Measurements from ENCODE around the gene GGA3.
"Not testable (repeated sequence)": the region's sequence is repeated elsewhere in the genome, so short reads cannot be mapped to it uniquely, and the experiment has no call there.

Gene GGA3, protein sequence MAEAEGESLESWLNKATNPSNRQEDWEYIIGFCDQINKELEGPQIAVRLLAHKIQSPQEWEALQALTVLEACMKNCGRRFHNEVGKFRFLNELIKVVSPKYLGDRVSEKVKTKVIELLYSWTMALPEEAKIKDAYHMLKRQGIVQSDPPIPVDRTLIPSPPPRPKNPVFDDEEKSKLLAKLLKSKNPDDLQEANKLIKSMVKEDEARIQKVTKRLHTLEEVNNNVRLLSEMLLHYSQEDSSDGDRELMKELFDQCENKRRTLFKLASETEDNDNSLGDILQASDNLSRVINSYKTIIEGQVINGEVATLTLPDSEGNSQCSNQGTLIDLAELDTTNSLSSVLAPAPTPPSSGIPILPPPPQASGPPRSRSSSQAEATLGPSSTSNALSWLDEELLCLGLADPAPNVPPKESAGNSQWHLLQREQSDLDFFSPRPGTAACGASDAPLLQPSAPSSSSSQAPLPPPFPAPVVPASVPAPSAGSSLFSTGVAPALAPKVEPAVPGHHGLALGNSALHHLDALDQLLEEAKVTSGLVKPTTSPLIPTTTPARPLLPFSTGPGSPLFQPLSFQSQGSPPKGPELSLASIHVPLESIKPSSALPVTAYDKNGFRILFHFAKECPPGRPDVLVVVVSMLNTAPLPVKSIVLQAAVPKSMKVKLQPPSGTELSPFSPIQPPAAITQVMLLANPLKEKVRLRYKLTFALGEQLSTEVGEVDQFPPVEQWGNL

DNA sequence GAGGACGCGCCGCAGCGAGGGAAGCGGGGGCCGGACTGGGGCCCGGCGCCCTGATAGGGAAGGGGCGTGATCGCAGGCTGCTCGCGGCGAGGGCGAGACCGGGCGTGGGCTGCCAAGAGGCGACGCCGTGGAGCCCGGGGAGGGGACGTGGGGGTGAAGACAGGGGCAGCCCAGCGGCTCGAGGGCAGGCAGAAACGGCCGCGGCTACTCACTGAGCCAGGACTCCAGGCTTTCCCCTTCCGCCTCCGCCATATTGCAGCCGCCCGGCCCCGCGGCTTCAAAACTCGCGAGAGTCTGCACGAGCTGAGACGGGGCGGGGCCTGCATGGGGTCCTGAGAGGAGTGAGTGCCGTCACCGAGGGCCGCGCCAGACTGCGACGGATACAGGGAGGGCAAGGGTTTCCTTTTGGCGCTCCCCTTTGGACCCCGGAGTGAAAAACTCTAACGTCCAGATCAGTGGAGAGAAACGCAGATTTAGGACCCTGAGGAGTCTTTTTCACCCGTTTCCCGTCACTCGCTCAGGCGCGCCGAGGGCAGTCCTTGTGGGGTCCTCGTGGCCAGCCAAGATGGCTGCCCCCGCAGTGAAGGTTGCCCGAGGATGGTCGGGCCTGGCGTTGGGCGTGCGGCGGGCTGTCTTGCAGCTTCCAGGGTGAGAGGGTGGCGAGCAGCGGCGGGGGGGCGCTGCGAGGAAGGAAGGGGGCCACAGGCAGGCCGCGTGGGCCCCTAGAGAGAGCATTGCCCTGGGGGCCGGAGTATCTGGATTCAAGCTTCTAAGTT is at the start of gene GGA3, which contains the start of gene MRPS7:
Gene GGA3, minus strand, starts transcription at position 271 of the 776 bp plus-strand sequence. Its CDS starts 19 bp downstream, at position 252.
Gene MRPS7, plus strand, starts transcription at position 544 of the 776 bp plus-strand sequence. Its CDS starts 22 bp downstream, at position 566.
- DNase-seq, result peak; percentile 92

DNA sequence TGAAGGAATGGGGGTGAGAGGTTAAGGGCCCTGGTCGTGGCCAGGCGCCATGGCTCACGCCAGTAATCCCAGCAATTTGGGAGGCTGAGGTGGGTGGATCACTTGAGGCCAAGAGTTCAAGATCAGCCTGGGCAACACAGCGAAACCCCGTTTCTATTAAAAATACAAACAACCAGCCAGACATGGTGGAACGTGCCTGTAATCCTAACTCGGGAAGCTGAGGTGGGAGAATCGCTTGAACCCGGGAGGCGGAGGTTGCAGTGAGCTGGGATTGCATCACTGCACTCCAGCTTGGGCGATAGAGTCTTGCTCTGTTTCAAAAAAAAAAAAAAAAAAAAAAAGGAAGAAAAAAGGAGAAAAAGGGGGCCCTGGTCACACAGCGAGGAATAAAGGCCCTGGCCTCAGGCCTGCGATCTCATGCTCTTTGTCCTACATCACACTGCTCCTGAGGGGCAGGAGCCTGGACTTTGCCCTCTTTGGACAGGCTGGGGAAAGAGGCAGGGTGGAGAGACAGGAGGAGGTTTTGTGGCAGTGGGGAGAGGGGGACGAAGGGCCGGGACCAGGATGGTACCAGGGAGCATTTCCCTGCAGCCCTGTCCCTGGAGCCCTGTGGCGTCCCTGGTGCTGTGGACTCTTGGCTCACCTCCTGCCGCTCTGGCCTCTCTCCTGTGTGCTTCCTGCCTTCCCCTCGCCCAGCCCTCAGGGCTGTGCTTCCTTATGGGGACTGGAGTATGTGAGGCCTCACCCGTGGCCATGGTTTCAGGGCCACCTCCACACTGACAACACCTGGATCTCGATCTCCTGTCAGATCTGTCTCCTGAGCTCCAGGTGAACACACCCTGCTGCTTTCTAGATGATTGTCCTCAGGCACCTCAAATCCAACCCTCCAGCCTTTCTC is 47.6 kb upstream of the GGA3 start:
- no peak for DNase-seq

DNA sequence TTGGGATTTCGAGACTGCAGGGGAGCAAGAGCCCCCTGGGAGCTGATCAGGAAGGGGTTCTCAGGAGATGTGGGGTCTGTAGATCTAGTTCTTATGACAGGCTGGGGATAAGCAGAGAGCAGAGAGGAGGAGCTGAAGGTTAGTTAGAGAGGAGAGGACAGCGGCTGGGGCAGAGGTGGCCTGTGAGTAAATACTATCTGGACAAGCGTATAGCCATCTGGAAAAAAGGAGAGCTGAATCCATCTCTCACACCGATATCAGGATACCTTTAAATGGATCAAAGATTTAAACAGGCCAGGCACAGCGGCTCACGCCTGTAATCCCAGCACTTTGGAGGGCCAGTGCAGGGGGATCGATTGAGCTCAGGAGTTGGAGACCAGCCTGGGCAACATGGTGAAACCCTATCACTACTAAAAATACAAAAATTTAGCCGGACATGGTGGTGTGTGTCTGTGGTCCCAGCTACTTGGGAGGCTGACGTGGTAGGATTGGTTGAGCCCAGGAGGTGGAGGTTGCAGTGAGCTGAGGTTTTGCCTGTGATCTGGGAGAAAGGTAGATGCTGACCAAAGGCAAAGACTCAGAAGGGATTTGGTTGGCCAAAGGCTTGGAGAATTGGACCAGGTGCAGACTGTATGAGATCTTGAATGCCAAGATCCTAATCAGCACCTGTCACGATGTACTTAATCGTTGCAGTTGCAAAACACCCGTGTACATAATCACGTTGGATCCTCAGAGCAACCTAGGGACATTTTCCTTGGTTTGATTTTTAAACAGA is 46.7 kb upstream of the GGA3 start:
- DNase-seq, result no peak

DNA sequence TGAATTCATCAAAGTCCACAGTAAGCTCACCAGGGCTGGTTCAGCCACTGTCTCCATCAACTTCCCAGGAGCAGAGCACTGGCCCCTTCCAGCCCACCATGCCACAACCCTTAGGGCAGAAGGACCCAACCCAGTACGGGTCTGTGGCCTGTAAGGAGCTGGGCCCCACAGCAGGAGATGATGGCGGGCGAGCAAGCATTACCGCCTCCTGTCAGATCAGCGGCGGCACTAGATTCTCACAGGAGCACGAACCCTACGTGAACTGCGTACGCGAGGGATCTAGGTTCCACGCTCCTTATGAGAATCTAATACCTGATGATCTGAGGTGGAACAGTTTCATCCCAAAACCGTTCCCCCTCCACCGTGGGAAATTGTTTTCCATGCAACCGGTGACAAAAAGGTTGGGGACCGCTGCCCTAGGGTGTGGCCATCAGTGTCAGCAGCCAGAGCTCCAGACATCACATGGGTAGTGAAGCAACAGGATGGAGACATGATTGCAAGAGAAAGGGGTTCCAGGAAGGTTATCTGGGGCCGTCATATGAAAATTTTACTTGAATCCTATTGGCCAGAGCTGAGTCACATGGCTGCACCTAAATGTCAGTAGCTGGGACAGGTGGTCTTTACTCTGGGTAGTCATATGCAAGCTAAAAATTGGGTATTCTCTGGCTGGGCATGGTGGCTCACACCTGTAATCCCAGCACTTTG is 40.2 kb upstream of the GGA3 start:
- no peak for DNase-seq

DNA sequence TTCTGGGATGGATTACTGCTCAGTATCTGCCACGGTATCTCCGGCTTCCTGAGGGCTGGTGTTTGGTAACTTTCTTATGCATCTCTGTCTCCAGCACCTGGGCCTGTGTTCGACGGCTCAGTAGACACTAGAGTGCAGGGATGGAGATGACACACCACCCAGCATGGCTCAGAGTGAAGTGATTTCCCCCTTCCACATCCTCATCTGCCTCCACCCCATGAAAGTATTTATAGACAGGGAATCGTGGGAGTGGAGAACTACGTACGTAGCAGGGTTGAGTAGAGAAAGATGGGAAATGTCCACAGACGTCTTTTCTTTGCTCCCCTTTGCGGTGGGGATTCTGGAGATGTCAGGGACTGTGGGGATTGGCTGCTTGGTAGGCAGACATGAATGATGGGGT is 39.6 kb upstream of the GGA3 start:
- DNase-seq, result no peak

DNA sequence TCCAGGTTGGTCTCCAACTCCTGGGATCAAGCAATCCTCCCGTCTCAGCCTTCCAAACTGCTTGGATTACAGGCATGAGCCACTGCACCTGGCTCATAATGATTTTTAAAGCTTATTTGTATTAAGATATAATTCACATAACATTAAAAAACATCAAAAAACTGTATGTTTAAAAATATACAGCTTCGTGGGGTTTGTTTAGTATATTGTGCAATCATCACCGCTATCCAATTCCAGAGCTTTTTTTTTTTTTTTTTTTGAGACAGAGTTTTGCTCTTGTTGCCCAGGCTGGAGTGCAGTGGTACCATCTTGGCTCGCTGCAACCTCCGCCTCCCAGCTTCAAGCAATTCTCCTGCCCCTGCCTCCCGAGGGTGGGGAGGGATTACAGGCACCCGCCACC is 38.9 kb upstream of the GGA3 start:
- DNase-seq, result no peak

DNA sequence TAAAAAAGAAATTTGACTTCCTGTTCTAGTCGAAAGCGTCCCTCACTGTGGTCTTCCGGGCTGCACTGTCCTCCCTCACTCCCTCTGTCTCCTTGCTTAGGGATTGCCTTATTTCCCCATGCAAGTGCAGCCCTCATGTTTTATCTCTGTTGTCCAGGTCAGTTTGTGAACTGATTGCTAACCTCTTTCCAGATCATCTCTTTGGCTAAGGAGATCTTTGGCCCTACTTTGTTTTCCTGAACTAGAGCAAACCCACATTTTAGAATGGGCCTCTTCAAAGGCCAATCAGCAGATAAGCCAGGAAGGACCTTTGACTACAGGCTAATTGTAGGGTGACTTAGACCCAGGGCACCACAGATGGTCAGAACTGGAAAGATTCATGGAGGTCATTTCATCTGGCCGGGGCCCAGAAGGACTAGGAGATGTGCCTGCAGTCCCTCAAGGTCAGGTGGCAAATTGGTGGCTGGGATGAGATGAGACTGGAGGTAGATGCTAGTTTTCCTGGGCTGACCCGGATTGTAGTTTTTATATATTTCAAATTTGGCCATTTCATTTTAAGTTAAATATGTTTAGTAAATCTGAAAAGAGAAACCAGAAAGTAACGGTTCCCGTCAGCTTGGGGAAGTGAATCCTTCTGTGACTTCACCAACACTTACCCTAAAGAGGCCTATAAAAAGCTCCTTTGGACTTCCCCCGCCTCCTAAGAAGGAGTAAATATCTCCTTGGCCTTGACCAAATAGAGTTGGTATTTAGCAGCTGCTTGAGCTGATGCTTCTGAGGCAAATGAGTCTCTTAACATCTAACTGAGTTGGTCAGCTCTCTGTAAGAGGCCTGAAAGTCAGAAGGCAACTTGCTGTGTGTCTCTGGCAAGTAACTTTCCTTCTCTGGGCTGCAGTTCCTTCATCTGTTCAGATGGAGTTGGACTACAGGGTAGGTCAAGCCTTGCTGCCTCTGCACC is 34.1 kb upstream of the GGA3 start:
- DNase-seq, result no peak

DNA sequence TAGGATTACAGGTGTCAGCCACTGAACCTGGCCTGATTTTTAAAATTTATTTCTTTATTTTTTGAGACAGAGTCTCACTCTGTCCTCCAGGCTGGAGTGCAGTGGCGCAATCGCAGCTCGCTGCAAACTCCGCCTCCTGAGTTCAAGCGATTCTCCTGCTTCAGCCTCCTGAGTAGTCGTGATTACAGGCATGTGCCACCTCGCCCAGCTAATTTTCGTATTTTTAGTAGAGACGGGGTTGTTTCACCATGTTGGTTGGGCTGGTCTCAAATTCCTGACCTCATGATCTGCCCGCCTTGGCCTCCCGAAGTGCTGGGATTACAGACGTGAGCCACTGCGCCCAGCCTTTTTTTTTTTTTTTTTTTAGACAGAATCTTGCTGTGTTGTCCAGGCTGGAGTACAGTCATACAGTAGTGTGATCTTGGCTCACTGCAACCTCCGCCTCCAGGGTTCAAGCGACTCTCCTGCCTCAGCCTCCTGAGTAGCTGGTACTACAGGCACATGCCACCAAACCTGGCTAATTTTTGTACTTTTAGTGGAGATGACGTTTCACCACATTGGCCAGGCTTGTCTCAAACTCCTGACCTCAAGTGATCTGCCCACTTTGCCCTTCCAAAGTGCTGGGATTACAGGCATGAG is 31.5 kb upstream of the GGA3 start:
- DNase-seq, result not testable (repeated sequence)

DNA sequence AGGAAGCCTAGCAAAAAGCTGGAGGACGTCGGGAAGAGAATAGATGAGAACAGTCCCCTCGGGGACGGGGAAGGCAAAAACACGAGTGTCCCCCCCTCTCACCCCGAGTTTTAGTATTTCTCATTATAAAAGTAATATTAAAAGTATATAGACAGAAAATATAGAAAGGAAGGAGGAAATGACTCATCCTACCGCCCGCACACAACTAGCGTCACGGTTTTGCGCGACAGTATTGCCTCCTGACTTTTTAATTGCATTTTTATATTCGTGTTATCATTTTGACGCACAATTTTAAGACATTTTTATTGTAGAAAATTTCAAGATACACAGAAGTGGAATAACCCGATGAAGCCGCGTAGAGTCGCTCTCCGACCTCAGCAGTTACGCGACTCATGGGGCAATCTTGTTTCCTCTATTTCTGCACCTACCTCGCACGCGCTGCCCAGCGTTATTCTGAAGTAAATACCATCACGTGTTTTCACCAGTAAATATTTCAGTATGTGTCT is 28.5 kb upstream of the GGA3 start:
- DNase-seq, result no peak

DNA sequence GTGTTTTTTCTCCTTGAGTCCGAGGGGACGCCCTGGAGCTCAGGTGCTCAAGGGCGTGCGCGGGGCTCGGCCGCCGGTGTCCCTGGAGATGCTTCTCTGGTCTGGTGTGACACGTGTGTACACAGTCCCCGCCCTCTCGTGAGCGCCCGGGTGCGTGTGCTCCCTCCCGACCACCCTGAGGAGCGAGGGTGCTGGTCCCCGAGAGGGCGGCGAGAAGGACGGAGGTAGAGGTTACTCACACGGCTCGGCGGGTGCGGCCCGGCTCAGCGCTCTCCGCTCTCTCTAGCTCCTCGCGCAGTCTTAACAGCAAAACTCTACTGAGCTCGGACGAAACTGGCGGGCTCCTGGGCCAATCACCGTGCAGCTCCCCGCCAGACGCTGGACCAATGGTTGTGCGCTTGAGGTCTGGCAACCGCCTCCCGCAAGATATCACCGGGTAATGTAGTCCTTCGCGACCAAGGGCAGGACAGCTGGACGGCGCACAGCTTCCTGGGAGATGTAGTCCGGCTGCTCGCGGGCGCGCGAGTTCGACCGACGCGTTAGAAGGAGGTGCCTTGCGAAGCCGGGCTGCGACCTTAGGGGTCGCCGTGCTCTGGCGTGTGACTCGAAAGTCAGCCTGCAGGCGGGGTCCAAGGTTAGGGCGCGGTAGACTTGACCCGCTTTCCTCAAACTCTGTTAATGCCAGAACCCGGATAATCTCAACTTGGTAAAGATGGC is 27.9 kb upstream of the GGA3 start, which contains the start of gene SLC25A19:
Gene SLC25A19, minus strand, starts transcription at position 319 of the 717 bp plus-strand sequence. CDS start 2,669 bp downstream, outside the sequence.
- DNase-seq, result peak; percentile 94

DNA sequence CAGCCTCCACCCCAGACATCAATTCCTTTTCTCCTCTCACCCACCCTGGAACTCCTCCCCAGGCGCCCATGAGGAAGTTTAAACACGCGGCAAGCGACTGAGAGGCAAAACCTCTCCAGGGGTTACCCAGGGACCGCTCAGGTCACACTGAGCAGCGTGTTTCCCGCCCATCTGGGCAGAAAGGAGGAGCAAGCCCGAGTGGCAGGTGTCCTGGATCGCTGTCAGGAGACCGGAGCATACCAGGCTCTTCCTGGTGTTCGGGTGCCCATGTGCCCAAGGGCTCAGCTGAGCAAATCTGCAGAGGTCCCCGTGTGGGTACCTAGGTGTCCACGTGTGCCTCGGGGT is 27.3 kb upstream of the GGA3 start:
- DNase-seq, result no peak

DNA sequence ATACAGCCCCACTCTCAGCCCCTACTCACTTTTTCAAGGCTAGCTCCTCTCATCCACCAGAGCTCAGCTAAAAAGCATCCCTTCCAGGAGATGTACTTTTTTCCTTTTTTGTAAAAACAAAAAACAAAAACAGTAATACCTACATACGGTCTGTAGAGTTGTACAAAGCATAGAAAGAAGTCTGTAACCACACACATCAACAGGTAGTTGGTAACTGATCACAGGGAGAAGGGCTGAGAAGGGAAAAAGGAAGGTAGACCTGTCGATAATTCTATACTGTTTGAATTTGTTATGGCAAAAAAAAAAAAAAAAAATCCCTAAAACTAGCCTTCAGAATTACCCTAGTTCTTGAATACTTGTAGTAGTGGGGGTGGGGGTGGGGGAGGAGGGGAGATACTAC is 27.0 kb upstream of the GGA3 start:
- no peak for DNase-seq

DNA sequence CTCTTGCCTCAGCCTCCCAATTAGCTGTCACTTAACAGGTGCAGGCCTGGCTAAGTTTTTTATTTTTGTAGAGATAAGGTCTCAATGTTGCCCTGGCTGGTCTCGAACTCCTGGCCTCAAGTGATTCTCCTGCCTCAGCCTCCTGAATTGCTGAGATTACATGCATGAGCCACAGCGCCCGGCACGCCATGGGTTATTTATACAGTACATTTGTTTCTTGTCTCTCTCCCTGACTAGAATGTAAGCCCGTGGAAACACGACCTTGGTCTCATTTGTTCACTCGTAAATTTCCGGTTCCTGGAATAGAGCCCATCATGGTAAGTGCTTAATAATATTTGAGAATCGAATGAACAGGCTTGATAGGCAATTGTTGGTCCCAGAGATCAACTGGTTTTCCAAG is 25.8 kb upstream of the GGA3 start:
- no peak for DNase-seq

DNA sequence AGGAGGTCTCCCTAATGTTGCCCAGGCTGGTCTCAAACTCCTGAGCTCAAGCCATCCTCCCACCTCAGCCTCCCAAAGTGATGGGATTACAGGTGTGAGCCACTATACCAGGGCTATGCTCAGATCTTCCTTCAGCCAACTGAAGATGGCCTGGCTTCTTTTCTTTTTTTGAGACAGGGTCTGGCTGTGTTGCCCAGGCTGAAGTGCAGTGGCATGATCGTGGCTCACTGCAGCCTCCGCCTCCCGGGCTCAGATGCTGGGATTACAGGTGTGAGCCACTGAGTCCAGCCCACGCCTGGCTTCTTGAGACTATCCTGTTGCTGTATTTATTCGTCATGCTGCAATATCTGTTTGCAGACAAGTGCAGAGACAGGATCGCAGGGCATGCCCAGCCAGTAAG is 23.7 kb upstream of the GGA3 start:
- DNase-seq, result no peak

DNA sequence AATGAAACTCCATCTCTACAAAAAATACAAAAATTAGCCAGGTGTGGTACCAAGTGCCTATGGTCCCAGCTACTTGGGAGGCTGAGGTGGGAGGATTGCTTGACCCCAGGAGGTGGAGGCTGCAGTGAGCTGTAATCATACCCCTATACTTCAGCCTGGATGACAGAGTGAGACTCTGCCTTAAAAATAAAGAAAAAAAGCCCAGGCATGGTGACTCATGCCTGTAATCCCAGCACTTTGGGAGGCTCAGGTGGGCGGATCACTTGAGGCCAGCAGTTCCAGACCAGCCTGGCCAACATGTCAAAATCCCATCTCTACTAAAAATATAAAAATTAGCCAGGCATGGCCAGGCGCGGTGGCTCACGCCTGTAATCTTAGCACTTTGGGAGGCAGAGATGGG is 18.8 kb upstream of the GGA3 start:
- not testable (repeated sequence) for DNase-seq

DNA sequence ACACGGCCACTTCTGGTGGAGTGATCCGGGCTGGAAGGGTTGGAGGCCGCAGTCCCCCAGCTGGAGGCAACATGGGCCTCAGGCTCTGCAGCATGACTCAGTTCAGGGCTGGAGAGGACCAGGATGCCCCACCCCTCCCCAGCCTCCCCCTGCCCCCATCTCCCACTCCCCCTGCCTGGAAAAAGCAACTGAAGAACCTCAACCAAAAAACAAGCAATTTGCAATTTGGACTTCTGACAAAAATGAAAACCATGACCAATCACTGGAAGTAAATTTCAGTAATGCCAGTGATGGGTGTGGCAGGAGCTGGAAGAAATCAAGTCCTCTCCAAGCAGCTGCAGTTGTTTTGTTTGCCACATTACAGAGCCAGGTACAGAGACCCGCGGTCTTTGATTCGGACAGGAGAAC is 16.3 kb upstream of the GGA3 start:
- no peak for DNase-seq

DNA sequence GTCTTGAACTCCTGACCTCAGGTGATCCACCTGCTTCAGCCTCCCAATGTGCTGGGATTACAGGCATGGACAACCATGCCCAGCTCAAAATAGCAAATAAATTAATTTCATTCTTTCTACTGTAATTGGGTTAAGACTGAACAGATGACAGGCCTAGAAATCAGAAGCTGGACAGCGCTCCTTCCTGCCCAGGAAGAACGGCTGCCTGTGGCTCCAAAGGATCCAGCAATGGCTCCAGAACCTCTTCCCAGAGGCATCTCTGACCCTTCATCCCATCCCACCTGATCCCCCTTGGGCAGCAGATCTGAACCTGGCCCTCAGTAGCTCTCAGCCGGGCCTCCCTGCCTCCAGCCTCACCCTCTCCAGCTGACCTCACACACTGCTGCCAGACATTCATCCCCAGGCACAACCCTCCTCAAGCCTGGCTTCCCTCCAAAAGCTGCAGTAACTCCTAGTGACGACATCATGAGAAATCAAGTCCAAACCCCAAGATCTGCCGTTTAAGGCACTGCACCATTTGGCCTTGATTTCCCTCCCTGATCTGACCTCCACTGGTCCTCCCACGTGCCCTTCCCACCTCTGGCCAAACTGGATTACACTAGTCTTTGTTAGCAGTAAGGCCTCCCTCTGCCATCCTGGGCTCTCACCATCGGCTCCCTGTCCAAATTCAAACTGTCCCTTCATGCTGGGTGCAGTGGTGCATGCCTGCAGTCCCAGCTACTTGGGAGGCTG is 12.7 kb upstream of the GGA3 start:
- DNase-seq, result no peak

DNA sequence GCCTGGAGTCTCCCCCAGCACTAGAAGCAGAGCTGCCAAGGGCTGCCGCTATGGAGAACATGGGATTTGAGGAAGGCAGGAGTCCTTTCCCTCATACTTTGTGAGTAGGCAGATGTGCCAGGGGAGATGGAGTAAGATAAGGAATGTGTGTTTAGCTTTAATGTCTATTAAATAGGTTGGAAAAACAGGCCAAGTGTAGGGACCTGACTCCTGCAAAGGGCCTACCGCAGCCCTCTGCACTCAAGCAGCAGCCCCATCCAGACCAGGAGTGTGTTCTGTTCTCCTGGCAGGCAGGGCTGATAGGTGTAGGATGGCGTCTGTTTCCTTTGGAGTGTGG is 11.4 kb upstream of the GGA3 start:
- DNase-seq, result no peak
